GM19438 (cell line): Measurements from ENCODE around the gene KCNJ9.
"Not testable (repeated sequence)": the region's sequence is repeated elsewhere in the genome, so short reads cannot be mapped to it uniquely, and the experiment has no call there.

Experiments used
- ATAC-seq: cut with Tn5 transposase; IDR thresholded peaks from one replicate; pipeline ENCODE4 v1.9.1; 2021; ENCODE audit warnings: low read depth; ENCODE audit not compliant: unreplicated experiment

KCNJ9 gene

GRCh38 chr1:160122978-160123495, 41.7 kb downstream of the KCNJ9 start:
- no peak for ATAC-seq

- ATAC-seq, result no peak
Observed at GRCh38 chr1:160123726-160124125, 42.4 kb downstream of the KCNJ9 start.

- ATAC-seq, result no peak
Observed at GRCh38 chr1:160124705-160125478, 43.6 kb downstream of the KCNJ9 start.

- ATAC-seq, result no peak
Observed at GRCh38 chr1:160125746-160126145, 44.4 kb downstream of the KCNJ9 start.

GRCh38 chr1:160126342-160126741, 45.0 kb downstream of the KCNJ9 start:
- ATAC-seq, result not testable (repeated sequence)

- ATAC-seq, result no peak
Observed at GRCh38 chr1:160127381-160127780, 46.0 kb downstream of the KCNJ9 start.

- no peak for ATAC-seq
Observed at GRCh38 chr1:160127865-160128523, 46.7 kb downstream of the KCNJ9 start.

- ATAC-seq, result no peak
Observed at GRCh38 chr1:160128636-160129035, 47.3 kb downstream of the KCNJ9 start.

- no peak for ATAC-seq
Observed at GRCh38 chr1:160129046-160129445, 47.7 kb downstream of the KCNJ9 start.

GRCh38 chr1:160129558-160129957, 48.2 kb downstream of the KCNJ9 start:
- ATAC-seq, result no peak

GRCh38 chr1:160129966-160130365, 48.6 kb downstream of the KCNJ9 start:
- no peak for ATAC-seq

- ATAC-seq, result no peak
Observed at GRCh38 chr1:160130486-160130885, 49.1 kb downstream of the KCNJ9 start.

GRCh38 chr1:160130939-160131338, 49.6 kb downstream of the KCNJ9 start:
- ATAC-seq, result no peak

GRCh38 chr1:160131803-160132565, 50.6 kb downstream of the KCNJ9 start:
- no peak for ATAC-seq

- ATAC-seq, result no peak
Observed at GRCh38 chr1:160133990-160134770, 52.8 kb downstream of the KCNJ9 start.

GRCh38 chr1:160134791-160135572, 53.6 kb downstream of the KCNJ9 start:
- ATAC-seq, result no peak

- ATAC-seq, result no peak
Observed at GRCh38 chr1:160136121-160136925, 55.0 kb downstream of the KCNJ9 start.

GRCh38 chr1:160136926-160137200, 55.5 kb downstream of the KCNJ9 start:
- ATAC-seq, result no peak

- ATAC-seq, result no peak
Observed at GRCh38 chr1:160137216-160137862, 56.0 kb downstream of the KCNJ9 start.
